Measurements from ENCODE around the gene FAM163B. TPM values are rescaled to one million over a fixed set of nuclear protein-coding genes. Genes with fewer than 3 reads are reported as not detected.
A peak's percentile ranks its signal among the peaks of the same experiment; 100 is the strongest.

The FAM163B gene
- total and polyA plus RNA-seq, 9 of the 15 experiments (the other 6 are each of a cell fraction or from before 2014, with no cell fraction given), result not detected

- TF ChIP-seq SFPQ (IDR thresholded peaks at IDR 0.05; ENCODE audit: low read depth, low read length), result no peak
Observed at GRCh38 chr9:133538176-133538575, 71.0 kb downstream of the FAM163B start (continued).

- WGBS (ENCODE audit: insufficient coverage, low coverage, missing lambda C conversion rate), result 3% methylated on average over 12 of the region's 16 CpGs
- in situ Hi-C loops (cut with MboI), result loop anchor here (5.0 kb wide), 1 partner anchor 195 kb away; no protein-coding TSS in a partner anchor
- POLR2A ChIA-PET, result no interaction called here
- H3K27me3 ChIP-seq (ENCODE audit: control insufficient read depth in 2 of 2, insufficient read depth in 2 of 2, low read length in 2 of 2), result peaks cover 39 to 95% of the 10 kb centered on the region in 2 experiments; a peak in 4 of 5 replicates
- CTCF ChIA-PET (ENCODE audit: low intra/inter-chr PET ratio), result no interaction called here
- no TSS peak for BruUV-seq (replicated peaks)
- H4K20me1 ChIP-seq (replicated peaks; ENCODE audit: control insufficient read depth, insufficient read depth, low read length), result peaks cover 34% of the 10 kb centered on the region
- ATAC-seq (no peak), DNase-seq (ENCODE audit: extremely low read depth in 1 of 4, low spot score in 3 of 4) (no peak), FAIRE-seq (no peak)
- no peaks in the 10 kb centered on the region for H3K79me2 ChIP-seq (ENCODE audit: control insufficient read depth, insufficient read depth, low read length)
- no peak for TF ChIP-seq GABPA (tag; conservative IDR thresholded peaks at IDR 0.05; ENCODE audit: low read depth)
- TF ChIP-seq PURB (CRISPR knock-in tag; IDR thresholded peaks at IDR 0.05; ENCODE audit: low read depth), result no peak
- TF ChIP-seq E2F6 (IDR thresholded peaks at IDR 0.05; ENCODE audit: borderline replicate concordance in 1 of 2, extremely low read depth in 1 of 2, insufficient read depth in 1 of 2, insufficient read length in 1 of 2, low read depth in 1 of 2, low read length in 1 of 2, poor library complexity in 1 of 2, severe bottlenecking in 1 of 2), result peak in 1 of 2 experiments; percentile 51
- no peaks in the 10 kb centered on the region for H3K9me3 ChIP-seq (replicated peaks; ENCODE audit: control insufficient read depth, insufficient read depth, low read depth, low read length)
- intact Hi-C loops (cut with micrococcal nuclease), result no loop called here
- H3K4me3 ChIP-seq, result no peak overlapping the region
- no peak overlapping the region for H3K27ac ChIP-seq (ENCODE audit: extremely low read depth, low read depth, low read length)
- no peak overlapping the region for H3K4me2 ChIP-seq (ENCODE audit: insufficient read depth, low read length)
- H3K9me1 ChIP-seq (ENCODE audit: control insufficient read depth, insufficient read depth, low read length), result no peaks in the 10 kb centered on the region
- peaks cover 0 to 42% of the 10 kb centered on the region in 2 experiments; a peak in 3 of 5 replicates for H3K4me1 ChIP-seq (replicated peaks in 1 of 2; ENCODE audit: control insufficient read depth in 2 of 2, insufficient read depth in 2 of 2, low read length in 2 of 2)
- no peak overlapping the region for H2AFZ ChIP-seq (ENCODE audit: low read depth, low read length)
- H3K36me3 ChIP-seq (ENCODE audit: control insufficient read depth, insufficient read depth, low read length), result no peaks in the 10 kb centered on the region
- no peak overlapping the region for H3K9ac ChIP-seq (ENCODE audit: insufficient read depth in 1 of 2, low read depth in 2 of 2, low read length in 2 of 2)
Observed at GRCh38 chr9:133537257-133537656, 71.9 kb downstream of the FAM163B start.

Data from K562 (cell line).